HG03565 (cell line): ENCODE results near the gene GRK5.
"Not testable (repeated sequence)": the region's sequence is repeated elsewhere in the genome, so short reads cannot be mapped to it uniquely, and the experiment has no call there.

Experiments
- ATAC-seq: cut with Tn5 transposase; IDR thresholded peaks from one replicate; pipeline ENCODE4 v1.9.1; 2021; ENCODE audit warnings: mild to moderate bottlenecking, moderate library complexity; ENCODE audit not compliant: unreplicated experiment

GRK5 gene

GRCh38 chr10:119207366-119207666 lies at the start of gene GRK5:
Gene GRK5 (plus strand): TSS chr10:119207571. CDS start chr10:119207918, 347 bp downstream.
- ATAC-seq: peak; percentile 73

- no peak for ATAC-seq
Observed at GRCh38 chr10:119159332-119159731, 48.0 kb upstream of the GRK5 start.

- ATAC-seq: no peak
Observed at GRCh38 chr10:119161680-119162451, 45.5 kb upstream of the GRK5 start.

GRCh38 chr10:119162452-119163092 lies 44.8 kb upstream of the GRK5 start:
- no peak for ATAC-seq

- peak; percentile 75 for ATAC-seq
Observed at GRCh38 chr10:119165171-119166117, 41.9 kb upstream of the GRK5 start, which contains the start of gene SFXN4. Gene SFXN4 (minus strand): TSS chr10:119165714. CDS start chr10:119165647, 67 bp downstream.

- no peak for ATAC-seq
Observed at GRCh38 chr10:119166118-119166500, 41.3 kb upstream of the GRK5 start.

GRCh38 chr10:119166564-119166963 lies 40.8 kb upstream of the GRK5 start:
- no peak for ATAC-seq

GRCh38 chr10:119167041-119167440 lies 40.3 kb upstream of the GRK5 start:
- ATAC-seq: no peak

GRCh38 chr10:119174109-119174508 lies 33.3 kb upstream of the GRK5 start:
- ATAC-seq: no peak

- no peak for ATAC-seq
Observed at GRCh38 chr10:119176166-119176565, 31.2 kb upstream of the GRK5 start.

- no peak for ATAC-seq
Observed at GRCh38 chr10:119177708-119178371, 29.5 kb upstream of the GRK5 start.

- ATAC-seq: peak; percentile 64
Observed at GRCh38 chr10:119178372-119179119, 28.8 kb upstream of the GRK5 start, which contains the start of gene PRDX3. Gene PRDX3 (minus strand): TSS chr10:119178812. CDS start chr10:119178790, 22 bp downstream.

- not testable (repeated sequence) for ATAC-seq
Observed at GRCh38 chr10:119180850-119181400, 26.4 kb upstream of the GRK5 start.

GRCh38 chr10:119183664-119184412 lies 23.5 kb upstream of the GRK5 start:
- no peak for ATAC-seq

- ATAC-seq: peak; percentile 56
Observed at GRCh38 chr10:119189811-119190282, 17.5 kb upstream of the GRK5 start.

- ATAC-seq: no peak
Observed at GRCh38 chr10:119190353-119190752, 17.0 kb upstream of the GRK5 start.

GRCh38 chr10:119190954-119191785 lies 16.2 kb upstream of the GRK5 start:
- no peak for ATAC-seq

- ATAC-seq: no peak
Observed at GRCh38 chr10:119191881-119192280, 15.5 kb upstream of the GRK5 start.
